CD14-positive monocyte (primary cell): ENCODE results near the gene NME7. TPM values are rescaled to one million over a fixed set of nuclear protein-coding genes. Genes with fewer than 3 reads are reported as not detected.

Source experiments
- DNase-seq, 3 donors: peaks; one replicate each; pipeline ENCODE4 v3.0.0-alpha.2; 2011 to 2022
- H2AFZ ChIP-seq: 2 replicates; pipeline ENCODE4 v1.6.0; 2012; ENCODE audit warnings: mild to moderate bottlenecking, low read depth, low read length, inconsistent platforms; ENCODE audit not compliant: insufficient read depth, poor library complexity, severe bottlenecking
- H3K27ac ChIP-seq, 2 donors: 1 replicate in 1 of 2; 2 replicates in 1 of 2; pipeline ENCODE4 v1.5.1; 2012 to 2013; ENCODE audit warnings: low read length in 2 of 2, control low read depth in 1 of 2, inconsistent platforms in 1 of 2, low read depth in 1 of 2, mild to moderate bottlenecking in 1 of 2
- H3K27me3 ChIP-seq, 2 donors: one replicate each; pipeline versions ENCODE4 v1.6.0 to v1.6.1; 2011 to 2013; ENCODE audit warnings: low read length in 2 of 2; ENCODE audit not compliant: control insufficient read depth in 2 of 2, insufficient read depth in 2 of 2
- H3K36me3 ChIP-seq, 2 donors: replicated peaks in 1 of 2; 1 replicate in 1 of 2; 2 replicates in 1 of 2; pipeline versions ENCODE4 v1.5.1 to v1.6.1; 2012 to 2013; ENCODE audit warnings: low read length in 2 of 2, control low read depth in 1 of 2, inconsistent platforms in 1 of 2, mild to moderate bottlenecking in 1 of 2; ENCODE audit not compliant: insufficient read depth in 2 of 2, control insufficient read depth in 1 of 2
- H3K4me1 ChIP-seq, 2 donors: 1 replicate in 1 of 2; 2 replicates in 1 of 2; pipeline versions ENCODE4 v1.5.1 to v1.6.1; 2012 to 2013; ENCODE audit warnings: low read length in 2 of 2, control low read depth in 1 of 2, inconsistent platforms in 1 of 2, mild to moderate bottlenecking in 1 of 2, moderate library complexity in 1 of 2; ENCODE audit not compliant: insufficient read depth in 2 of 2, control insufficient read depth in 1 of 2
- H3K4me2 ChIP-seq: replicated peaks from 2 replicates; pipeline ENCODE3; 2012; ENCODE audit warnings: low read length, moderate library complexity, mild to moderate bottlenecking; ENCODE audit not compliant: poor library complexity, severe bottlenecking; ENCODE audit errors: extremely low read depth
- H3K4me3 ChIP-seq, 3 experiments: fragments of 200-600 bp in 1 of 3; sonication (generic) in 1 of 3; replicated peaks in 1 of 3; 1 replicate in 2 of 3; 2 replicates in 1 of 3; pipeline ENCODE4 v1.5.1; 2011 to 2013; ENCODE audit warnings: low read length in 3 of 3, mild to moderate bottlenecking in 3 of 3, control low read depth in 2 of 3, low read depth in 2 of 3, inconsistent platforms in 1 of 3, moderate library complexity in 1 of 3
- H3K79me2 ChIP-seq: 2 replicates; pipeline ENCODE4 v1.6.0; 2012; ENCODE audit warnings: mild to moderate bottlenecking, control low read depth, inconsistent platforms, low read length, moderate library complexity; ENCODE audit not compliant: insufficient read depth
- H3K9ac ChIP-seq: 2 replicates; pipeline ENCODE4 v1.6.0; 2017; ENCODE audit warnings: low read length, mild to moderate bottlenecking; ENCODE audit not compliant: insufficient read depth, poor library complexity, severe bottlenecking
- H3K9me3 ChIP-seq, 2 donors: replicated peaks in 1 of 2; 1 replicate in 1 of 2; 2 replicates in 1 of 2; pipeline versions ENCODE4 v1.5.1 to v1.6.1; 2012 to 2013; ENCODE audit warnings: low read length in 2 of 2, control low read depth in 1 of 2; ENCODE audit not compliant: control insufficient read depth in 1 of 2, insufficient read depth in 1 of 2
- H4K20me1 ChIP-seq: 2 replicates; pipeline ENCODE4 v1.6.0; 2012; ENCODE audit warnings: mild to moderate bottlenecking, low read length, control low read depth, moderate library complexity; ENCODE audit not compliant: insufficient read depth
- H3K27ac Mint-ChIP-seq, 7 donors: one replicate each; pipeline ENCODE4 v1.8.0; 2020; ENCODE audit warnings: mild to moderate bottlenecking in 7 of 7, mixed read lengths in 7 of 7, moderate library complexity in 6 of 7, inconsistent platforms in 2 of 7
- H3K27me3 Mint-ChIP-seq, 3 donors: one replicate each; pipeline ENCODE4 v1.8.0; 2021 to 2022; ENCODE audit warnings: low read depth in 3 of 3, mild to moderate bottlenecking in 3 of 3, mixed read lengths in 3 of 3, moderate library complexity in 3 of 3, inconsistent platforms in 1 of 3
- H3K36me3 Mint-ChIP-seq, 2 donors: one replicate each; pipeline ENCODE4 v1.8.0; 2020; ENCODE audit warnings: mixed read lengths in 2 of 2, inconsistent platforms in 1 of 2, mild to moderate bottlenecking in 1 of 2
- H3K4me1 Mint-ChIP-seq: one replicate; pipeline ENCODE4 v1.8.0; 2020; ENCODE audit warnings: mild to moderate bottlenecking, mixed read lengths
- H3K4me3 Mint-ChIP-seq, 2 donors: one replicate each; pipeline ENCODE4 v1.8.0; 2020; ENCODE audit warnings: mild to moderate bottlenecking in 2 of 2, mixed read lengths in 2 of 2, moderate library complexity in 1 of 2
- H3K9me3 Mint-ChIP-seq, 7 donors: one replicate each; pipeline ENCODE4 v1.8.0; 2020 to 2022; ENCODE audit warnings: mixed read lengths in 7 of 7, mild to moderate bottlenecking in 6 of 7, moderate library complexity in 6 of 7, inconsistent platforms in 2 of 7
- whole genome bisulfite sequencing: methylation state at CpG from one replicate; pipeline ENCODE4 v1.1.5; 2013; ENCODE audit warnings: missing lambda C conversion rate; ENCODE audit not compliant: insufficient coverage; 5-methylcytosine and 5-hydroxymethylcytosine counted together
- intact Hi-C, 2 donors: fragments of 100-400 bp; cut with micrococcal nuclease; formaldehyde crosslinking; loops; one replicate each; pipeline versions ENCODE4 v1.15.0 to v1.15.1; 2023
- polyA plus RNA-seq, 3 donors: library from polyadenylated mRNA; depleted of rRNA in 1 of 3; unstranded in 2 of 3; stranded (reverse) in 1 of 3; fragments of 300-500 nt in 2 of 3; fragments of >200 nt in 1 of 3; fragmentation: Illumina TruSeq in 2 of 3; gene quantifications; 1 replicate in 2 of 3; 2 replicates in 1 of 3; pipeline ENCODE4 v1.2.3, GENCODE V29; 2012 to 2021
- TF ChIP-seq, protein P1 (sequence below): fragments of 200-600 bp; IDR thresholded peaks from one replicate; pipeline ENCODE4 v1.8.0; 2022; ENCODE audit warnings: antibody characterized with exemption, mild to moderate bottlenecking

Gene NME7
- polyA plus RNA-seq, 3 donors, result 3.5 to 8.0 (median 6.0) TPM

DNA sequence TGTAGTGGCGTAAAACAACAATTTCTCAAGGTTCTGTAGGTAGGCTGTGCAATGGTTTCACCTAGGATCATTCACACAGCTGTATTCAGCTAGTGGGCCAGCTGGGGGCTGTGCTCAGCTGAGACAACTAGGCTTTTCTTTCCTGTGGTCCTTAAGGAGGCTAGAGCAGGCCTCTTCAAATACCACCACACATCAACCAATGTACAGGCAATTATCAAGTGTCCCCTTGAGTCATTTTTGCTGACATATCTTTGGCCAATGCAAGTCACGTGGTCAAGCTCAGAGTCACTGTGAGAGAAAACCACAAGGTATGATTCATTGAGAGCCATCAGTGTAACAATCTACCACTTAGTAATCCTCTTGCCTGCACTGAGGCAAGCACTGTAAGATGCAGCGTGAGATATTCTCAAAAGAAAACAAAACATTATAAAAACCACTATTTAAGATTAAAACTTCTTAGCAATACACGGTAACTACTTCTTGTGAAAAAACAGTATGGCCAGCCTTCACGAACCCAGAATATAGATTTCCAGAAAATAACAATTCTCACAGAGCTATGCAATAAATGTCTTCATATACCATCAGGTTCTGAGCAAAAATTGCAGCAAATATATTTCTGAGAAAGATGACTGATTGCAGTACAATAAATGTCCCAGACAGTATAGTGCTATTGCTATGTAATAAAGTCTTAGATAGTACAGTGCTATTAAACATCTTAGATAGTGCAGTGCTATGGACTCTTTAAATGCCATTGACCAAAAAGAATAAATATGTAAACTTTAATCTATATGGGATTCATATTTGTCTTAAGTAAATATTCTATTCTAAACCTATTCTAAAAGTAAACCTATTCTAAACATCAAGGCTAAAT is 55.3 kb downstream of the NME7 start:
- intact Hi-C loops, result no loop called here
- Histone ChIP-seq H2AFZ (no peak overlapping the region), H3K27ac (no peak overlapping the region), H3K4me2 (no peak overlapping the region), H3K9me3 (no peaks in the 10 kb centered on the region), H3K27me3 (no peaks in the 10 kb centered on the region), H3K4me1 (peaks cover 5 to 7% of the 10 kb centered on the region in 2 donors), H3K36me3 (no peaks in the 10 kb centered on the region), H3K4me3 (no peak overlapping the region), H3K9ac (no peak overlapping the region), H3K79me2 (no peaks in the 10 kb centered on the region), H4K20me1 (no peaks in the 10 kb centered on the region)
- 43% methylated on average over 3 of the region's 5 CpGs for WGBS
- peaks cover 0 to 2% (median 0%) of the 10 kb centered on the region in 3 donors for H3K27me3 Mint-ChIP-seq
- peaks cover 0 to 3% (median 0%) of the 10 kb centered on the region in 7 donors for H3K9me3 Mint-ChIP-seq
- H3K36me3 Mint-ChIP-seq, result no peaks in the 10 kb centered on the region
- peak overlapping the region in 3 of 7 donors; percentile 26 to 80 (median 30) for H3K27ac Mint-ChIP-seq
- peaks cover 16% of the 10 kb centered on the region for H3K4me1 Mint-ChIP-seq
- H3K4me3 Mint-ChIP-seq, result peak overlapping the region in 1 of 2 donors; percentile 7
- peak; percentile 69 to 89 (median 83) for DNase-seq
- TF ChIP-seq, protein P1, sequence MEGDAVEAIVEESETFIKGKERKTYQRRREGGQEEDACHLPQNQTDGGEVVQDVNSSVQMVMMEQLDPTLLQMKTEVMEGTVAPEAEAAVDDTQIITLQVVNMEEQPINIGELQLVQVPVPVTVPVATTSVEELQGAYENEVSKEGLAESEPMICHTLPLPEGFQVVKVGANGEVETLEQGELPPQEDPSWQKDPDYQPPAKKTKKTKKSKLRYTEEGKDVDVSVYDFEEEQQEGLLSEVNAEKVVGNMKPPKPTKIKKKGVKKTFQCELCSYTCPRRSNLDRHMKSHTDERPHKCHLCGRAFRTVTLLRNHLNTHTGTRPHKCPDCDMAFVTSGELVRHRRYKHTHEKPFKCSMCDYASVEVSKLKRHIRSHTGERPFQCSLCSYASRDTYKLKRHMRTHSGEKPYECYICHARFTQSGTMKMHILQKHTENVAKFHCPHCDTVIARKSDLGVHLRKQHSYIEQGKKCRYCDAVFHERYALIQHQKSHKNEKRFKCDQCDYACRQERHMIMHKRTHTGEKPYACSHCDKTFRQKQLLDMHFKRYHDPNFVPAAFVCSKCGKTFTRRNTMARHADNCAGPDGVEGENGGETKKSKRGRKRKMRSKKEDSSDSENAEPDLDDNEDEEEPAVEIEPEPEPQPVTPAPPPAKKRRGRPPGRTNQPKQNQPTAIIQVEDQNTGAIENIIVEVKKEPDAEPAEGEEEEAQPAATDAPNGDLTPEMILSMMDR, result no peak

DNA sequence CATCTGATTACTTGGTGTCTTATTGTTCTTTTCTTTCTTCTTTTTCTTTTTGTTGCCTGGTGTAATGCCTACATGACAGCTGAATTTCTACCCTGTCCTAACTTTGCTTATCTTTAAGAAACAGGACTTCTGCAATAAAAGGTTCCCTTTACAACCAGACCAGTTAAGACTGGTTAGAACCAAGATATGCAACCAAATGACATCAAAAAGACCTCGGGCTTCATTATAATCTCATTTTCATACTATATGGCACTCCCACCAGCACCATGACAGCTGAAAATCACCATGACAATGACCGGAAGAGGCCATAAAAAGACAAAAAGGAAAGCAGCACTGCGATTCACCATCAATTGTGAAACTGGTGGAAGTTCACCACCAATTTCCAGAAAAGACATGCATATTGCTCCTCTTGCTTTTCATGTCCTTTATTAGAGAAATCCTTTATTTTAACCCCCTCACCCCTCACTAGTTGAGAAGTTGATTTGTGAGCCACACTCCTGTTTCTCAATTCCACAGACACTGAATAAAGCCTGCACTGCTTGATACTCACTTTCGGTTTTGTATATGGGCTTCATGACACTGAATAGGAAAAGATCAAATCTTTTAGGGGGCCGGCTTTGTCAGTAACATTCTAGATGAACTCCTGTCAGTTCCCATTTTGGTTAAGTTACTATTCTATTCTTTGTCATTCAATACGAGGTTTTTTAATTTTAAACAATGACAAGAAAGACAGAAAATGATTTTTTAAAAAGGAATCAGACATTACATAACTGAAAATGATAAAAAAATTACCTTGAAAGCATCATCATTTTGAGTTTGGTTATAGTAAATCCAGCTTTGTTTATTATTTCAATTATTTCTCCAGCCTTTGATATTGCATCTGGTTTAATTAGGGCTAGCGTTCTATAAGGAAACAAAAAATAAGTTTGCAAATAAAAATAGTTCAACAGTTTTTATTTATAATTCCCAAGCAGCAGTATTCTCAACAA is 58.1 kb downstream of the NME7 start:
- no peaks in the 10 kb centered on the region for H3K79me2 ChIP-seq
- no peaks in the 10 kb centered on the region for H3K36me3 Mint-ChIP-seq
- peaks cover 0 to 3% (median 0%) of the 10 kb centered on the region in 7 donors for H3K9me3 Mint-ChIP-seq
- H4K20me1 ChIP-seq, result no peaks in the 10 kb centered on the region
- 0% methylated on average over 4 of the region's 7 CpGs for WGBS
- peak overlapping the region; percentile 61 for H2AFZ ChIP-seq
- no peaks in the 10 kb centered on the region for H3K27me3 Mint-ChIP-seq
- intact Hi-C loops, result no loop called here
- peak overlapping the region; percentile 43 to 80 (median 71) for H3K4me3 ChIP-seq
- H3K36me3 ChIP-seq, result no peaks in the 10 kb centered on the region
- TF ChIP-seq, protein P1, result no peak
- H3K4me3 Mint-ChIP-seq, result peak overlapping the region; percentile 66 to 92
- H3K9me3 ChIP-seq, result no peaks in the 10 kb centered on the region
- peak overlapping the region; percentile 61 to 89 (median 83) for H3K27ac Mint-ChIP-seq
- H3K4me1 ChIP-seq, result peaks cover 5 to 7% of the 10 kb centered on the region in 2 donors
- DNase-seq, result peak; percentile 34 to 60 (median 40)
- peak overlapping the region in 1 of 2 donors; percentile 81 for H3K27ac ChIP-seq
- peaks cover 16% of the 10 kb centered on the region for H3K4me1 Mint-ChIP-seq
- peak overlapping the region; percentile 57 for H3K9ac ChIP-seq
- peak overlapping the region; percentile 65 for H3K4me2 ChIP-seq
- H3K27me3 ChIP-seq, result no peaks in the 10 kb centered on the region
